ENCODE data around the gene GABRA5.

DNA sequence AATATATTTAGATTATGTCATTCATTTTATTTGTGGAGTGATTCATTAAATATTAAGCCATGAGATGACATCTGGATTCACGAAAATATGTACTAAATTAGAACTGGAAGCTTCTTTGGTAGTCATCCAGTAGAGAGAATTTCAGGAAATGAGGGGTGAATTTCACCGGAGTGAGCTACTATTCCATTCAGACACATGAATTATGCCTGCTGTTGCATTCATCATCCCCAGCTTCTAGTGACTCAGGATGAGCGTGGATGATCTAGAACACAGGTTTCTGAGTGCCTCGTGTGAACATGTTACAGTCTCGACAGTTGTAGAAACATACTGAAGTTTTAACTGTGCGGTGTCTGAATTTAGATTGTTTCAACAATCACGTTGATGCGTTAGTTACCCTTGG is 61.2 kb downstream of the GABRA5 start:
- TF ChIP-seq, protein P1, sequence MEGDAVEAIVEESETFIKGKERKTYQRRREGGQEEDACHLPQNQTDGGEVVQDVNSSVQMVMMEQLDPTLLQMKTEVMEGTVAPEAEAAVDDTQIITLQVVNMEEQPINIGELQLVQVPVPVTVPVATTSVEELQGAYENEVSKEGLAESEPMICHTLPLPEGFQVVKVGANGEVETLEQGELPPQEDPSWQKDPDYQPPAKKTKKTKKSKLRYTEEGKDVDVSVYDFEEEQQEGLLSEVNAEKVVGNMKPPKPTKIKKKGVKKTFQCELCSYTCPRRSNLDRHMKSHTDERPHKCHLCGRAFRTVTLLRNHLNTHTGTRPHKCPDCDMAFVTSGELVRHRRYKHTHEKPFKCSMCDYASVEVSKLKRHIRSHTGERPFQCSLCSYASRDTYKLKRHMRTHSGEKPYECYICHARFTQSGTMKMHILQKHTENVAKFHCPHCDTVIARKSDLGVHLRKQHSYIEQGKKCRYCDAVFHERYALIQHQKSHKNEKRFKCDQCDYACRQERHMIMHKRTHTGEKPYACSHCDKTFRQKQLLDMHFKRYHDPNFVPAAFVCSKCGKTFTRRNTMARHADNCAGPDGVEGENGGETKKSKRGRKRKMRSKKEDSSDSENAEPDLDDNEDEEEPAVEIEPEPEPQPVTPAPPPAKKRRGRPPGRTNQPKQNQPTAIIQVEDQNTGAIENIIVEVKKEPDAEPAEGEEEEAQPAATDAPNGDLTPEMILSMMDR (conservative IDR thresholded peaks at IDR 0.05 in 1 of 2, IDR thresholded peaks at IDR 0.05 in 1 of 2; ENCODE audit: extremely low read depth in 1 of 2, insufficient read depth in 1 of 2, low read depth in 1 of 2, low read length in 2 of 2), result no peak
- no peak for TF ChIP-seq EZH2 (IDR thresholded peaks at IDR 0.05; ENCODE audit: borderline replicate concordance, low read length)

Measured in mammary epithelial cell (primary cell).